HL-60 (cell line): ENCODE data around the gene MSI2.
A peak's percentile ranks its signal among the peaks of the same experiment; 100 is the strongest.

Experiments used
- DNase-seq, 2 experiments: peaks; one replicate each; pipeline ENCODE4 v3.0.0-alpha.2; 2010 to 2020; ENCODE audit warnings: low read depth in 1 of 2, low spot score in 1 of 2
- H3K27ac ChIP-seq: fragments of 250-450 bp; sonication (Bioruptor Pico); replicated peaks from 2 replicates; pipeline ENCODE4 v1.5.1; 2020; ENCODE audit warnings: mild to moderate bottlenecking, moderate library complexity
- H3K27me3 ChIP-seq: fragments of 250-450 bp; sonication (Bioruptor Pico); 2 replicates; pipeline ENCODE4 v1.5.1; 2021; ENCODE audit warnings: mild to moderate bottlenecking, moderate library complexity; ENCODE audit not compliant: insufficient read depth, poor library complexity, severe bottlenecking
- H3K4me3 ChIP-seq: replicated peaks from 2 replicates; pipeline ENCODE4 v1.5.1; 2011; ENCODE audit warnings: mild to moderate bottlenecking, control low read depth, low read length; ENCODE audit not compliant: insufficient read depth
- GABPA ChIP-seq: IDR thresholded peaks from 2 replicates; pipeline ENCODE4 v1.6.1; 2012; ENCODE audit warnings: low read depth
- POLR2AphosphoS5 ChIP-seq: IDR thresholded peaks from 2 replicates; pipeline ENCODE4 v1.6.1; 2012; ENCODE audit warnings: low read depth
- SPI1 ChIP-seq: IDR thresholded peaks from 2 replicates; pipeline ENCODE4 v1.6.1; 2012; ENCODE audit warnings: low read depth, mild to moderate bottlenecking, borderline replicate concordance
- TF ChIP-seq, protein P1 (sequence below): IDR thresholded peaks from 2 replicates; pipeline ENCODE4 v1.6.1; 2012; ENCODE audit warnings: low read depth; ENCODE audit not compliant: insufficient replicate concordance
- TF ChIP-seq, protein P2 (sequence below): IDR thresholded peaks from one replicate; pipeline ENCODE4 v1.5.1; 2011; ENCODE audit warnings: low read length, control low read depth, inconsistent platforms; ENCODE audit not compliant: insufficient read depth

The MSI2 gene

GRCh38 chr17:57603546-57603945, 347.2 kb downstream of the MSI2 start:
- TF ChIP-seq, protein P1, sequence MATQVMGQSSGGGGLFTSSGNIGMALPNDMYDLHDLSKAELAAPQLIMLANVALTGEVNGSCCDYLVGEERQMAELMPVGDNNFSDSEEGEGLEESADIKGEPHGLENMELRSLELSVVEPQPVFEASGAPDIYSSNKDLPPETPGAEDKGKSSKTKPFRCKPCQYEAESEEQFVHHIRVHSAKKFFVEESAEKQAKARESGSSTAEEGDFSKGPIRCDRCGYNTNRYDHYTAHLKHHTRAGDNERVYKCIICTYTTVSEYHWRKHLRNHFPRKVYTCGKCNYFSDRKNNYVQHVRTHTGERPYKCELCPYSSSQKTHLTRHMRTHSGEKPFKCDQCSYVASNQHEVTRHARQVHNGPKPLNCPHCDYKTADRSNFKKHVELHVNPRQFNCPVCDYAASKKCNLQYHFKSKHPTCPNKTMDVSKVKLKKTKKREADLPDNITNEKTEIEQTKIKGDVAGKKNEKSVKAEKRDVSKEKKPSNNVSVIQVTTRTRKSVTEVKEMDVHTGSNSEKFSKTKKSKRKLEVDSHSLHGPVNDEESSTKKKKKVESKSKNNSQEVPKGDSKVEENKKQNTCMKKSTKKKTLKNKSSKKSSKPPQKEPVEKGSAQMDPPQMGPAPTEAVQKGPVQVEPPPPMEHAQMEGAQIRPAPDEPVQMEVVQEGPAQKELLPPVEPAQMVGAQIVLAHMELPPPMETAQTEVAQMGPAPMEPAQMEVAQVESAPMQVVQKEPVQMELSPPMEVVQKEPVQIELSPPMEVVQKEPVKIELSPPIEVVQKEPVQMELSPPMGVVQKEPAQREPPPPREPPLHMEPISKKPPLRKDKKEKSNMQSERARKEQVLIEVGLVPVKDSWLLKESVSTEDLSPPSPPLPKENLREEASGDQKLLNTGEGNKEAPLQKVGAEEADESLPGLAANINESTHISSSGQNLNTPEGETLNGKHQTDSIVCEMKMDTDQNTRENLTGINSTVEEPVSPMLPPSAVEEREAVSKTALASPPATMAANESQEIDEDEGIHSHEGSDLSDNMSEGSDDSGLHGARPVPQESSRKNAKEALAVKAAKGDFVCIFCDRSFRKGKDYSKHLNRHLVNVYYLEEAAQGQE: no peak
- TF ChIP-seq, protein P2, sequence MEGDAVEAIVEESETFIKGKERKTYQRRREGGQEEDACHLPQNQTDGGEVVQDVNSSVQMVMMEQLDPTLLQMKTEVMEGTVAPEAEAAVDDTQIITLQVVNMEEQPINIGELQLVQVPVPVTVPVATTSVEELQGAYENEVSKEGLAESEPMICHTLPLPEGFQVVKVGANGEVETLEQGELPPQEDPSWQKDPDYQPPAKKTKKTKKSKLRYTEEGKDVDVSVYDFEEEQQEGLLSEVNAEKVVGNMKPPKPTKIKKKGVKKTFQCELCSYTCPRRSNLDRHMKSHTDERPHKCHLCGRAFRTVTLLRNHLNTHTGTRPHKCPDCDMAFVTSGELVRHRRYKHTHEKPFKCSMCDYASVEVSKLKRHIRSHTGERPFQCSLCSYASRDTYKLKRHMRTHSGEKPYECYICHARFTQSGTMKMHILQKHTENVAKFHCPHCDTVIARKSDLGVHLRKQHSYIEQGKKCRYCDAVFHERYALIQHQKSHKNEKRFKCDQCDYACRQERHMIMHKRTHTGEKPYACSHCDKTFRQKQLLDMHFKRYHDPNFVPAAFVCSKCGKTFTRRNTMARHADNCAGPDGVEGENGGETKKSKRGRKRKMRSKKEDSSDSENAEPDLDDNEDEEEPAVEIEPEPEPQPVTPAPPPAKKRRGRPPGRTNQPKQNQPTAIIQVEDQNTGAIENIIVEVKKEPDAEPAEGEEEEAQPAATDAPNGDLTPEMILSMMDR: no peak
- TF ChIP-seq SPI1 (no peak), POLR2AphosphoS5 (no peak), GABPA (no peak)
- Histone ChIP-seq H3K27me3 (no peaks in the 10 kb centered on the region), H3K27ac (no peak overlapping the region), H3K4me3 (no peak overlapping the region)
- no peak for DNase-seq

DNA sequence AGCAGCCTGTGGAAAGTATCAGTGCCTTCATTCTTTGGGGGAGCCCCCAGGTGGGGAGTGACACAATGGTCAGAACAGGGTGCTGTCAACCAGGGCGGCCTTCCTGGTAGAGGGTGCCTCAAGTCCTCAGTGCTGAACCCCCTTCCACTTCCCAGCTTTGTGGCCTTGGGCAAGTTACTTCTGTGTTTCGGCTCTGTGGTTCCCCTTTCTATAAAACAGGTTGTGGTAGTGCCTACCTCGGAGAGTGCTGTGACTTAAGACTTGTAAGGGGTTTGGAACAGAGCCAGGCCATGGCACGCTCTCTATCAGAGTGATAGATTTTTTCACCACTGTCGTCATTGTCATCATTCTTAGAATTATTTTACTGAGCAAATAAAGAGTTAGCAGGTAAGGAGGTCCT, 347.7 kb downstream of the MSI2 start:
- peak; percentile 91 for TF ChIP-seq SPI1
- no peak for TF ChIP-seq GABPA
- TF ChIP-seq, protein P2: no peak
- TF ChIP-seq, protein P1: peak; percentile 59
- TF ChIP-seq POLR2AphosphoS5: peak; percentile 72; the same call in 1 of the 2 replicates
- Histone ChIP-seq H3K4me3 (no peak overlapping the region), H3K27ac (no peak overlapping the region; the same call in 1 of the 2 replicates), H3K27me3 (no peaks in the 10 kb centered on the region)
- DNase-seq: peak; percentile 78 to 95

- peak in 1 of 2 experiments; percentile 75 for DNase-seq
- TF ChIP-seq, protein P1: no peak
- no peak for TF ChIP-seq GABPA
- TF ChIP-seq POLR2AphosphoS5: no peak; the same call in 1 of the 2 replicates
- TF ChIP-seq, protein P2: no peak
- no peak for TF ChIP-seq SPI1
- Histone ChIP-seq H3K27me3 (no peaks in the 10 kb centered on the region), H3K27ac (peak overlapping the region; percentile 56), H3K4me3 (no peak overlapping the region)
Measured at GRCh38 chr17:57604771-57605674, 348.7 kb downstream of the MSI2 start.
